COLO668 (cell line): ENCODE measurements around the gene PTPRT.
"Not testable (repeated sequence)": the region's sequence is repeated elsewhere in the genome, so short reads cannot be mapped to it uniquely, and the experiment has no call there.

Experiments
- DNase-seq: peaks from one replicate; lab custom pipeline; 2025; ENCODE audit not compliant: unreplicated experiment; lab: John Stamatoyannopoulos, UW

Gene PTPRT

GRCh38 chr20:43187476-43188233 is 2.1 kb downstream of the PTPRT start:
- peak; percentile 80 for DNase-seq

GRCh38 chr20:43186312-43186711 is 3.4 kb downstream of the PTPRT start:
- DNase-seq, result no peak

GRCh38 chr20:43185901-43186300 is 3.8 kb downstream of the PTPRT start:
- DNase-seq, result no peak

GRCh38 chr20:43183536-43184070 is 6.1 kb downstream of the PTPRT start:
- no peak for DNase-seq

GRCh38 chr20:43178080-43178479 is 11.6 kb downstream of the PTPRT start:
- DNase-seq, result no peak

- no peak for DNase-seq
These were observed 13.0 kb downstream of the PTPRT start for GRCh38 chr20:43176726-43177125.

- no peak for DNase-seq
These were observed 17.8 kb downstream of the PTPRT start for GRCh38 chr20:43171930-43172329.

GRCh38 chr20:43170771-43171170 is 18.9 kb downstream of the PTPRT start:
- no peak for DNase-seq

- no peak for DNase-seq
These were observed 22.1 kb downstream of the PTPRT start for GRCh38 chr20:43167615-43168014.

GRCh38 chr20:43167021-43167420 is 22.7 kb downstream of the PTPRT start:
- no peak for DNase-seq

- DNase-seq, result no peak
These were observed 24.1 kb downstream of the PTPRT start for GRCh38 chr20:43165611-43166010.

- DNase-seq, result not testable (repeated sequence)
These were observed 25.0 kb downstream of the PTPRT start for GRCh38 chr20:43164736-43165135.

- DNase-seq, result no peak
These were observed 28.0 kb downstream of the PTPRT start for GRCh38 chr20:43161716-43162115.

- DNase-seq, result no peak
These were observed 28.8 kb downstream of the PTPRT start for GRCh38 chr20:43160941-43161340.

GRCh38 chr20:43159994-43160393 is 29.7 kb downstream of the PTPRT start:
- DNase-seq, result no peak

- DNase-seq, result no peak
These were observed 34.2 kb downstream of the PTPRT start for GRCh38 chr20:43155366-43156100.

GRCh38 chr20:43151901-43152300 is 37.8 kb downstream of the PTPRT start:
- DNase-seq, result no peak

- no peak for DNase-seq
These were observed 38.5 kb downstream of the PTPRT start for GRCh38 chr20:43151256-43151655.

- DNase-seq, result no peak
These were observed 49.0 kb downstream of the PTPRT start for GRCh38 chr20:43140726-43141125.

- DNase-seq, result peak; percentile 83
These were observed 51.5 kb downstream of the PTPRT start for GRCh38 chr20:43138061-43138770.

GRCh38 chr20:43137160-43137559 is 52.5 kb downstream of the PTPRT start:
- DNase-seq, result no peak

GRCh38 chr20:43124241-43124640 is 65.5 kb downstream of the PTPRT start:
- DNase-seq, result no peak
